ELF-1 (cell line): ENCODE data around the gene TMEM135.
"Not testable (repeated sequence)": the region's sequence is repeated elsewhere in the genome, so short reads cannot be mapped to it uniquely, and the experiment has no call there.

Experiments used
- DNase-seq: peaks from one replicate; pipeline ENCODE4 v3.0.0-alpha.2; 2016; ENCODE audit warnings: low read depth, low spot score

The TMEM135 gene

DNA sequence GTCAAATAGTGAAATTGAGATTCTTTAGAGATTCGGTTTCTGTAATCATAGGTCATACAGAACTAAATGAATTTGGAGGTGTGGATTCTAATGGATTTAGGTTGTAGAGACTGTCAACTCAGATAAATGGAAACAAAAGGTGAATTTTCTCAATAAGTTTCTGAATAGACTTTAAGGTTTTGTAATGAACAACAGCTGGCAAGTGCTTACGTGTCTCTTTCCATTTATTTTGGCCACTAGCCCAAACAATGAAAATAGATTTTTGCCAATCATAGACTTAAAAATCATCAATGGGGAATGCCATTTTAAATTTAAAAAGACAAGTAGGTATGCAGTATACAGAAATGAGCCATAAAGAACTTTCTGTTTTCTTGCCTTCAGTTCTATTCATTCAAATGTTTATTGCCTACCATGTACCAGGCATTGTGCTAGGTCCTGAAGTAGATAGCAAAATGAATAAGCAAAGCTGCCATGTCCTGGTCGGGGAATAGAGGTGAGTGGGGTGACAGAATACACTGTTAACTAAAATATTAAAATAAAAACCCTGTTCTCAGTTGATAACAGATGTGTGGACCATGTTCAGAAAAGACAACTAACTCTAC lies 16.9 kb upstream of the TMEM135 start:
- no peak for DNase-seq

DNA sequence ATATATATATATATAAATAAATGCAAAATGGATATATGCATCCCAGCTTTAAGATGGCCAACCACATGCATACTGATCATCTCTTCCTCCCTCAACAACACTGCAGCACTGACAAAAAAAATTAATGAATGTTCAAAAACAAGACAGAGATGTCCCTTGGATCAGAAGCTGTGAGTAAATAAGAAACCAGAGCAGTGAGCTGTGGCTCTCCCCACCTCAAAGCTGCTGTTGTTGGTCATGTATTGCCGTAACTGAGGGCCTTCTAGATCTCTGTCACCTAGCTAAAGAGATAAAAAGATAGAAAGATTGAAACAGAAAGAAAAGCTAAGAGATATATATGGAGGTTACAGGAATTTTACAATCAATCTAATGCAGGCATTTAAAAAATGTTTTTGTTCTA lies 15.5 kb upstream of the TMEM135 start:
- no peak for DNase-seq

DNA sequence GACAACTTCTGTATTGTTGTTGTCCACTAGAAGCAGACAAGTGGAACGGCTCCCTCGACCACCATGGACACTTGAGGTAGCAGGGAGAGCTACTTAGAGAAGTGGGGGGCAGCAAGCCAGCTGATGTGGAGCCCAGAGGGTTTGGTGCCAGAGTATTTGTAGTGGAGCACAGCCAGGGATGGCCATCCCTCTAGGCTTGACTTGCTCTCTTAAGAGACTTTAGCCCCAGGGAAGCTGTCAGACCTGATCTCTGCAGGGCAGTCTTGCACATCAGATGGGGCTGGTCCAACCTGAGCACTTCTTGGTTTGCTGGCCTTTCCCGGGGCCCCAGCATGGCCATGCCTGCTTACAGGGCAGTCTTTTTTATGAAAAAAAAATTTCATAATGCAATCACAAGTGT lies 15.0 kb upstream of the TMEM135 start:
- peak; percentile 29 for DNase-seq

DNA sequence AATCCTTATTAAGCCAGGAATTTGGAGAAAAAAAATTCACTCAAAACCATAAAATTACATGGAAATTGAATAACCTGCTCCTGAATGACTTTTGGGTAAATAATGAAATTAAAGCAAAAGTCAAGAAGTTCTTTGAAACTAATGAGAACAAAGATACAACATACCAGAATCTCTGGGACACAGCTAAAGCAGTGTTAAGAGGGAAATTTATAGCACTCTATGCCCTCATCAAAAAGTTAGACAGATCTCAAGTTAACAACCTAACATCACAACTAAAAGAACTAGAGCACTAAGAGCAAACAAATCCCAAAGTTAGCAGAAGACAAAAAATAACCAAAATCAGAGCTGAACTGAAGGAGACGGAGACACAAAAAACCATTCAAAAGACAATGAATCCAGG lies 11.3 kb upstream of the TMEM135 start:
- DNase-seq: not testable (repeated sequence)

DNA sequence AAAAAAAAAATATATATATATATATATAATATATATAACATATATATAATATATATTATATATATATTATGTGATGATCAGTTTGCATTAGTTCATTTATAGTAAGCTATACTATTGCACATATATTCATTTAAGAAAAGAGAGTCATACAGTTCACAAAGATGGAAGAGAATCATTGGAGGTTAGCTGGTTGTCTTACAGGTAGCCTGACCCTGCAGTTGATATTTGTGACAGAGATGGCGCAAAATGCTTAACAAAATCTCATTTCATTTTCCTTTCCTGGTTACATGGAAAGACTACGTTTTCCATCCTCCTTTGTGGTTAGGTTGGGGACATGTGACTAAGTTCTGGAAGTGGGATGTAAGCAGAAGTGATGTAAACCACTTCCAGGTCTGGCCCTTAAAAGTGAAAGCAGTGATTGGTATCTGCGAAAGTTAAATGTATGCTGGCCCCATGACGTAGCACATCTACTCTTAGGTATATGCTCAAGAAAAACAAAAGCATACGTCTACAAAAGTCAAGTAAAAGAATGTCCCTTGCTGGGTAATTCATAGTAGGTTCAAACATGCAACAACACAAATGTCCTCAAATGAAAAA lies 7.2 kb upstream of the TMEM135 start:
- no peak for DNase-seq

DNA sequence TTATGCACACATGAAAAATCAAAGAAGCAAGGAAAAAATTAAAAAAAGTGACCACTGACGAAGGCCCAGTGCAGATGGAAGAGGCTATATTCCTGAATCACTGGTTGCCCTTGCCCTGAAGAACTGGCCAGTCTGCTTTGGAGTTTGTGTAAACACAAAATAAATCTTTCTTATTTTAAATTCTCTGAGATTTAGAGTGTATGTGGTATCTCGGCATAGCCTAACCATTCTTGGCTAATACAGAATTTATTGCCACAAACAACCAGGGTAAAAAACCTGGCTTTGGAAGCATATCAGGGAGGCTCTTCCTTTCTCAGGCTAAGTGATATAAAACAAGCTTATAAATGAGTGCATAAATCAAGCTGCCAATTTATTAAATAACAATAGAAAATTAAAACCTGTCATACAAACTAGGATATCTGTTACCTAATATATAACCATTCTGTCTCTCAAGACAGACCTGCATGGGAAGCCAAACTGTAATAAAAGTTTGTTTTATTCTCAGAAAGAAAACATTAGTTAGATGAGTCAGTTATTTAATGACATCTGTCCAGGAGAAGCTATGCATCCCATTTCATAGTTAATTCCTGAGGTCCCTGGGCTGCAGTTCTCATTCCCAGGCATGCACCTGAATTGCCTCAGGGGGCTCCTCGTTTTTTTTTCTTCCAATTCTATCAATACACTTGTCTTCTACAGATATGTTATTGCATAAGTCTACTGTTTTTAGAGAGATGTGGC lies 6.1 kb upstream of the TMEM135 start:
- no peak for DNase-seq

DNA sequence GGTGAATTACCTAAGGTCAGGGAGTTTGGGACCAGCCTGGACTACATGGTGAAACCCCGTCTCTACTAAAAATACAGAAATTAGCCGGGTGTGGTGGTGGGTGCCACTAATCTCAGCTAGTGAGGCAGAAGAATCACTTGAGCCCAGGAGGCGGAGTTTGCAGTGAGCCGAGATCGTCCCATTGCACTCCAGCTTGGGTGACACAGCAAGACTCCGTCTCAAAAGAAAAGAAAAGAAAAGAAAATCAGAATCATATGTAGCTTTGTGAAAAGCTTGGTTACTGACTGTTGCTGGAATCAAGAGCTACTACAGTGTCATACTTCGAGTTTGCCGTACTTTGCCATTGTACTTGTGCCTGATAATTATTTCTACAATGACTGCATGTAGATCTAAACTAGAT lies 4.2 kb upstream of the TMEM135 start:
- DNase-seq: no peak

DNA sequence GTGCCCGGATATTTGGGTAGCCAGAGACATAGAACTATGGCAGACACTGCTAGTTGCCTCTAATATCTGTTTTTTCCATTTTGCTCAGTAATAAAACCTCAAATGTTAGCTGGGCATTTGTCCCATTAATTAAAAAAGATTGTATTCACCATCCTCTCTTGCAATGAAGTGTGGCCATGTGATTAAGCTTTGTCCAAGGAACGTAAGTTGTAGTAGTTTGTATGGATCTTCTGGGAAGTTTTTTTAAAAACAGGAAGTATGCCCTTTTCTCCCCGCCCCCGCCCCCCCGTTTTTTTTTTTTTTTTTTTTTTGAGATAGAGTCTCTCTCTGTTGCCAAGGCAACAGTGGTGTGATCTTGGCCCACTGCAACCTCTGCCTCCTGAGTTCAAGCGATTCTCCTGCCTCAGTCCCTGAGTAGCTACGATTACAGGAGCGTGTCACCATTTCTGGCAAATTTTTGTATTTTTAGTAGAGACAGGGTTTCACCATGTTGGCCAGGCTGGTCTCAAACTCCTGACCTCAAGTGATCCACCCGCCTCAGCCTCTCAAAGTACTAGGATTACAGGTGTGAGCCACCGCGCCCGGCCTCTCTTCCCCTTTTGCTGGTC lies 1.7 kb upstream of the TMEM135 start:
- no peak for DNase-seq

DNA sequence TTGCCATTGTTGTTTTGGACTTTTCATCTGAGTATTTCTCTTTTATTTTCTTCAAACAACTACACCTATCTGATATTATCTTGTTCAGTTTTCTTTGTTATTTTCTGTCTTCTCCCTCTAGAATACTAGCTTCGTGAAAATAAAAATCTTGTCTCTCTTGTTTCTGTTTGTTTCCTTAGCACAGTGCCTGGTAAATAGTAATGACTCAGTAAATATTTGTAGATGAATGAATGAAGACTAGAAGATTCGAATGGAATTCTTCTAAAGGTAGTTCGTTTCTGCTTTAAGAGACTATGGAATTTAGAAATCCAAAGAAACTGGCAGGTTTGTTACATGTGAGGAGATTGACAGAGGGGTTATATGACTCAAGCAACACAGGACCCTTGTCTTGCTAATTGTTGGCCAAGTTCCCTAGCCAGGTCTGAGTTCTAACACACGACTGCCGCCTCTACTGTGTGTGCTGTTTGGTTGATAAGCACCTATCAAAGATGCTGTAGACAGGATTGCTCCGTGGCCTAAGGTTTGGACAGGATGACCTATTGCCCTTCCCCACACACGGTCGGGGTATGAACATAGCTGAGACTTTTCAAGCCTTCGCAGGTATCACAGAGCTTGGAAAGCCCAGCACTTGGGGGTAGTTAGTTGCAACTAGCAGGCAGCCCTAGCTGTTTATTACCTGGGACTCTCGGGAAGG lies 831 bp upstream of the TMEM135 start:
- DNase-seq: no peak

DNA sequence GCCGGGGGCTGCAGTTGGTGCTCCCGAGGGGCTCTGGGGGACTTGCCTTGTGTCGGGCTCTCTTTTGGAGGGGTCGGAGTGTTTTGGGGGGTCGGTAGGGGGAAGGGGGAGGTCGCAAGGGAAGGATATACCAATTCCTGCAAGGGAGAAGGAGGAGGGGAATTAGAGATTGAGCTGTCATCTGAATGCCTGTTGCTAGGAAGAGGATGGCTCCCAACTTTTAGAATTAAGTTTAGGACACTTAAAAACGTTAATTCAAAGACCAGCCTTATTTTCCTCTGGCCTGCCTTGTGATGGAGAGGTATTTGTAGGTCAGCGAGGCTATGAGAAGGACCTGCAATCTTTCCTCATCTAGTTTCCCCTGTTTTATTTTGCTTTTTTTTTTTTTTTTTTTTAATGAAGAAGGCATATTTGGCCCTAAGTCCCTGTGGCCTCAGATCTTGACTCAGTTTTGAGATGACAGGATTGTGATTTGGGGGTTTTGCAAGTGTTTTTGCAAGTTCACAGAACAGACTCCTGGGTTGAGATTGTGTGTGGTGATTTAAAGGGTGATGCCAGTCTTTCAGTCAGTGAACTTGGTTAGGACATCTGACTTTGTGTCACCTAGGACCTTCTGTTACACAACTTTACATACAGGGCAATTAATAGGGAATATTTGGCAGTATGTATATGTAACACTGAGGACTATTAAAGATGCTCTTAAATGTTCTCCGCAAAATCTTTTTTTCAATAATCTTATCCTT lies 672 bp downstream of the TMEM135 start:
- DNase-seq: no peak

DNA sequence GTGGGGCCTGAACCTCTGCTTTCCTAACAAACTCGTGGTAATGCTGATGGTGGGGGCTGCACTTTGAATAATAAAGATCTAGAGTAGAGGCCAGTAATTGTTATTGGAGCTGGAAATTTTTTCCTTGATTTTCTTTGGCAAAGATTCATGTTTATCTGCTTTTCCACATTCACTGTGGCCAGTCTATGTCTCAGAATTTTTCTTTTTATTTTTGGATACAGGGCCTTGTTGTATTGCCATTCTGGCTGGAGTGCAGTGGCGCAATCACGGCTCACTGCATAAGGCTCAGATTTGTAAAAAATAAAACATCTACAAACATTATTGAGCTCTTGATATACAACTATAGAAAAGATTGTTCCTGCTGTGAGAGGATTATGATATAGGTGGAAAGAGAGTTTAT lies 1.6 kb downstream of the TMEM135 start:
- no peak for DNase-seq

DNA sequence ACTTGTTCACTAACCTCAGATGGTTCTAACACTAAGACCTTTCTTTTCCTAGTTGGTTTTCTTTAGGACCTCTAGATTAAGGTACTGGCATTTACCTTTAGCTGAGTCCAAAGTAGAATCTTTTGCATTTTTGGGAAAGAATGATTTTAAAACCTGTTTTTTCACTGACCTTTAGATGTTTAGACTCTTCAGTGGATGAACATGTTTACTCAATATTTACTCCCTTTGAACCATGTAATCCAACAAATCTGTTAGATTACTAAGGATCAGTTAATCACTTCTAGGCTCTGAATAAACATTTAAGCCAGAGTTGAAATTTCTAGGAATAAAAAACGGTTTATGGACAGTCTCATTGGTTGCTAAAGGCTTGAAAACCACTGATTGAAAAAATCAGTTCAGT lies 6.2 kb downstream of the TMEM135 start:
- DNase-seq: no peak

DNA sequence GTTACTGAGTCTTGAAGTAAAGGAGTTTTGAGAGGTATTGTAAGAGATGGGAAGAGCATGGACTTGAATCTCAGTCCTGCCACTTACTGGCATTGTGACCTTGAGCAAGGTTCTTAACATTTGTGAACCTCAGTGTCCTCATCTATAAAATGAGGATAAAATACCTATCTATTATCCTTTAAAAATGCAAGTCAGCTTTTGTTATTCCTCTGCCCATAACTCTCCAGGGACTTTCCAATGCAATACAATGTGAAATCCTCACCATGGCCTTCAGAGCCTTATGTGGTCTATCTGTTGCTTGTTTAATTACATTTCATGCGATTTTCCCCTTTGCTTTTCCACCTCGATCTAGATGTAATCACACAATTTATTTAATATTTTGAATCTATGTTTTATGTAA lies 9.1 kb downstream of the TMEM135 start:
- DNase-seq: no peak

DNA sequence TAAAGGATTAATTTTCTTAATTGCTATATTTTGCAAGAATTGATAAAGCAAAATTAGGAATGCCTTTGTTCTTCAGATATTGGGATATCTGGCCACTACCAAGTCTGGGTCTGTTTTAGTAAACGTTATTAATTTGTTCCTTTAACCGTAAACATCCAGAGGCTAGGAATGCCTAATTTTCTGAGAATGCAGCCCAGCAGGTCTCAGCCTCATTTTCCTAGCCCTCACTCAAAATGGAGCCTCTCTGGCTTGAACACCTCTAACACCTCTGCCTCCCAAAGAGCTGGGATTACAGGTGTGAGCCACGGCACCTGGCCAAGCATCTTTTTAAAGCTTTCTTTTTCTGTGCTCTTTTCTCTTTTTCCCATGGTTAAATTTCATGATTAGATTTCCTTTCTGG lies 18.4 kb downstream of the TMEM135 start:
- DNase-seq: peak; percentile 69

DNA sequence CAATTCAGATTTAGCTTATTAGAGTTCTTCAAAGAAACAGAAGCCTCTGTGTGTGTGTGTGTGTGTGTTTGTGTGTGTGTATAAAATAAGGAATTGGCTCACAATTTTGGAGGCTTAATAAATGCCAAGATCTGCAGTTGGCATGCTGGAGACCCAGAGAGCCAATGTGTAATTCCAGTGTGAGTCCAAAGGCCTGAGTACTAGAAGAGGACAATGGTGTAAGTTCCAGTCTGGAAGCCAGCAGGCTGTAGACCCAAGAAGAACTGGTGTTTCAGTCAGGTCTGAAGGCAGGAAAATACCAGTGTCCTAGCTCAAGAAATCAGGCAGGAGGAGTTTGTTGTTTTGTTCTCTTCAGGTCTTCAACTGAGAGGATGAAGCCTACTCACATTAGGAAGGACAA lies 20.0 kb downstream of the TMEM135 start:
- no peak for DNase-seq

DNA sequence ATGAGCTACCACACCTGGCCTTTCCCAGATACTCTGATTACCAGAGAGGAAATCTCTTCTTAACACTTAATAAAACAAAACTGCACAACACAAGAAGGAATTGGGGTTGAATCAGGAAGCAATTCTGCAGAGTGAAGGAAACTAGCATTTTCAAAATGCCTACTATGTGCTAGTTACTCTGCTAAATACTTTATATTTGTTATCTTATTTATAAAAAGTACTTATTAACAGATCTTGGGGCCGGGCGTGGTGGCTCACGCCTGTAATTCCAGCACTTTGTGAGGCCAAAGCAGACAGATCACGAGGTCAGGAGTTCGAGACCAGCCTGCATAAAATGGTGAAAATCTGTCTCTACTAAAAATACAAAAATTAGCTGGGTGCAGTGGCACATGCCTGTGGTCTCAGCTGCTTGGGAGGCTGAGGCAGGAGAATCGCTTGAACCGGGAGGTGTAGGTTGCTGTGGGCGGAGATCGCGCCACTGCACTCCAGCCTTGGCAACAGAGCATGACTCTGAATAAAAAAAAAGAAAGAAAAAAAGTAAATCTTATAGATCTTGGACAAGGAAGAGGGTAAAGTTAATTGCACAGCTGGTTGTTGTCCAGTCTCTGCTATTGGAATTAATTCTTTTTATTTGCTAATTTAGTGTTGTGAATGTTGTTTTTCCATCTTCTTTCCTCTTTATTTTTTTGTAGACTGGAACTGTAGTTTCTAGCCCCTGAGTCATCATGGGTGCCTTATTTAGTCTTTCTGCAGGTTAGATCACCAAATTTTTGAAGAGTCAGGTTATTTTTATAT lies 22.1 kb downstream of the TMEM135 start:
- no peak for DNase-seq

DNA sequence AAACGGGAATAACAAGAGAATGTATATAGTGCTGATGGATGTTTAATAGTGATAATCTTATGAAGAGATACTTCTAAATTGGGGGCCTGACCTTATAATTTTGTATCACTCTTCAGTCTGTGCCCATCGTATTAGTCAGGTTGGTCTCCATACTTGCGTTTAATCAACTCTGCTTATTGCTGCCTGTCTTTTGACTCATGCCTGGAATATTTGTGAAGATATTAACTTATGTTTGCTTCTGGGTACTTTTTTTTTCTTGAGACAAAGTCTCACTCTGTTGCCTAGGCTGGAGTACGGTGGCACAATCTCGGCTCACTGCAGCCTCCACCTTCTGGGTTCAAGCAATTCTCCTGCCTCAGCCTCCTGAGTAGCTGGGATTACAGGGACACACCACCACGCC lies 24.0 kb downstream of the TMEM135 start:
- no peak for DNase-seq

DNA sequence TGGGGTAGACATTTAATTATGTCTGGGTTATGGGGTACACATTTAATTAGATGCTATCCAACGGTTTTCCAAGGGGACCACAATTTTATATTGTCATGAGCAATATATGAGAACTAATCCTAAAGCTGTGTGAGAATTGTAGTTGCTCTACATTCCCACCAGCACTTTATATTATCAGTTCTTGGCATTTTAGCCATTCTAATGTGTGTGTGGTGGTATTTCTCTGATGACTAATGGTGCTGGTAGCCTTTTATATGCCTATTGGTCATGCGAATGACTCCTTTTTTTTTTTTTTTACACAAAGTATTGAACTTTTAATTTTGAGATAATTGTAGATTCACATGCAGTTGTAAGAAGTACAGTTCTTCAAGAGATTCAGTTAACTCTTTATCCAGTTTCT lies 26.2 kb downstream of the TMEM135 start:
- no peak for DNase-seq

DNA sequence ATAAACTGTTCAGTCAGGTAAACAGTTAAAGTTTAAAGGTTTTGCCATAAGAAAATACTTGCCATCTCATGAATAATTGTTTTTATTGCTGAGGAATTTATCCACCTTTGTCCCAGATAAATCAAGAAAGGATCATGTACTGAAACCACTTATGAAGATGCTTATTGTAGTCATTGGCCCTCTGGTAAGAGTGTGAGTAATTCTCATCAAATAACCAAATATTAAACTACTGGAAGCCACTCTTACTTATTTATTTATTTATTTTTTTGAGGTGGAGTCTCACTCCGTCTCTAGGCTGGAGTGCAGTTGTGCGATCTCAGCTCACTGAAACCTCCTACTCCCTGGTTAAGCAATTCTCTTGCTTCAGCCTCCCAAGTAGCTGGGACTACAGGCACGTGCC lies 35.1 kb downstream of the TMEM135 start:
- no peak for DNase-seq

DNA sequence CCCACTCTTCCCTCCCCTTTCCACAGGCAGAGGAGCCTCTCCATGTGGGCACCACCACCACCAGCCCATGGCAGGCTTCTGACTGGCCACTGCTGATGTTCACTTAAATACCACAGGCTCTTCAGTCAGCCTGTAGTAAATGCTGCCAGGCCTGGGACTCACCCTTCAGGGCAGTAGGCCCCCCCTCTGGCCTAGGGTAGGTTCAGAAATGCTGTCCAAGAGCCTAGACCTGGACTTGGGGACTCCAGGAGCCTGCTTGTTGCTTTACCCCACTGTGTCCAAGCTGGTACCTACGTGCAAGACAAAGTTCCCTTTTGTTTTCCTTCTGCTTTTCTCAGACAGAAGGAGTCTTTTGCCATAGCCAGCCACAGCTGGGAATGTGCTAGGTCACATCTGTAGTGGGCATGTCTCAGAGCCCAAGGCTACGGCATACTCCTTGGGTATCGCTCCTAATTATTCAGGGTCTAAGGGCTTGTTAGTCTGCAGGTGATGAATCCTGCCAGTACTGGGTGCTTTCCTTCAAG lies 38.6 kb downstream of the TMEM135 start:
- DNase-seq: no peak
